ENCODE results near the gene ABCD2. TPM values are rescaled to one million over a fixed set of nuclear protein-coding genes. Genes with fewer than 3 reads are reported as not detected.

Gene ABCD2
- total RNA-seq, 4 donors from 2014 or later: 0.07 to 0.20 (median 0.10) TPM; not detected in 1

DNA sequence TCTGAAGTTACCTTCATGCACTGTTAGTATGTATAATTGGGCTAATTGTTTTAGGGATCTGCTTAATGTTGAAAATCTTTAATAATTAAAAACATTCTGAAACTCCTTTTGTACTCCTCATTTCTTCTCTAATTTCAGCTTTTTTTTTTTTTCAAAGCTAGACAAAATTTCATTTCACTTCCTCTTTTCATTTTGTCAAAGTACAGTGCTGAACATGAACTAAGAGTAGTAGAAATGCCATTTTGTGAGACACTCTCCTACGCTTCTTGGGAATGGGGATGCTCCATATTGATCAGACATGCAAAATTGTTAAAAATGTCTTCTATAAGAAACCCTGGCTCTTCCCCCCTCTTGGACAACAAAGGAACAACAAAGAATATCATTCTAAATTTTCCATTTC lies 1.7 kb downstream of the ABCD2 start:
- Histone ChIP-seq H3K4me1 (peaks cover 10 to 16% of the 10 kb centered on the region in 2 donors), H3K27ac (no peak overlapping the region), H3K9me3 (no peaks in the 10 kb centered on the region), H3K36me3 (no peaks in the 10 kb centered on the region), H3K4me3 (no peak overlapping the region), H3K27me3 (no peaks in the 10 kb centered on the region)
- intact Hi-C loops (cut with DNase I; ENCODE audit: low total_unique reads) (no loop called here), in situ Hi-C loops (cut with MboI; ENCODE audit: low sequenced_read_pairs in 4 of 4) (no loop called here)
- ATAC-seq: no peak
- TF ChIP-seq POLR2A (IDR thresholded peaks at IDR 0.05): no peak
- TF ChIP-seq, protein P1, sequence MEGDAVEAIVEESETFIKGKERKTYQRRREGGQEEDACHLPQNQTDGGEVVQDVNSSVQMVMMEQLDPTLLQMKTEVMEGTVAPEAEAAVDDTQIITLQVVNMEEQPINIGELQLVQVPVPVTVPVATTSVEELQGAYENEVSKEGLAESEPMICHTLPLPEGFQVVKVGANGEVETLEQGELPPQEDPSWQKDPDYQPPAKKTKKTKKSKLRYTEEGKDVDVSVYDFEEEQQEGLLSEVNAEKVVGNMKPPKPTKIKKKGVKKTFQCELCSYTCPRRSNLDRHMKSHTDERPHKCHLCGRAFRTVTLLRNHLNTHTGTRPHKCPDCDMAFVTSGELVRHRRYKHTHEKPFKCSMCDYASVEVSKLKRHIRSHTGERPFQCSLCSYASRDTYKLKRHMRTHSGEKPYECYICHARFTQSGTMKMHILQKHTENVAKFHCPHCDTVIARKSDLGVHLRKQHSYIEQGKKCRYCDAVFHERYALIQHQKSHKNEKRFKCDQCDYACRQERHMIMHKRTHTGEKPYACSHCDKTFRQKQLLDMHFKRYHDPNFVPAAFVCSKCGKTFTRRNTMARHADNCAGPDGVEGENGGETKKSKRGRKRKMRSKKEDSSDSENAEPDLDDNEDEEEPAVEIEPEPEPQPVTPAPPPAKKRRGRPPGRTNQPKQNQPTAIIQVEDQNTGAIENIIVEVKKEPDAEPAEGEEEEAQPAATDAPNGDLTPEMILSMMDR (IDR thresholded peaks at IDR 0.05 in 4 of 5, conservative IDR thresholded peaks at IDR 0.05 in 1 of 5): no peak
- DNase-seq: no peak

DNA sequence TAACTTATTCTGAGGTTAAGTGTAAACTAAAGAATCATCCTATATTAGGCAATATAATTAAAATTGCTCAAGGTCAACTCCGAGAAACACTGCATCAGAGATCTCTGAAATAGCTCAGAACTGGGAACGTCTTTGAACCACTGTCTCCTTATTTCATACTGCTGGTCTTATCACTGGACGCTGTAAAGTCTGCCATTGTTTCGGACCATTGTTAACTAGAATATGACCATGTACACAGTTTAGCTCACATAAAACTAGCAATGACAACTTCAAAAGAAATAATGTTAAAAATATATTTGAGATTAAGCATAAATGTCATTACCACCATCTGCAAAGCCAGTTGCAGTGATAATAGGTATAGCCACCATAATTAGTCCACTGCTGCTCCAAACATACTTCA lies 2.9 kb downstream of the ABCD2 start:
- Histone ChIP-seq H3K4me3 (no peak overlapping the region), H3K4me1 (peaks cover 10 to 16% of the 10 kb centered on the region in 2 donors), H3K9me3 (no peaks in the 10 kb centered on the region), H3K27me3 (no peaks in the 10 kb centered on the region), H3K36me3 (no peaks in the 10 kb centered on the region), H3K27ac (no peak overlapping the region)
- ATAC-seq (no peak), DNase-seq (no peak)
- intact Hi-C loops (cut with DNase I; ENCODE audit: low total_unique reads): no loop called here
- in situ Hi-C loops (cut with MboI; ENCODE audit: low sequenced_read_pairs in 4 of 4): no loop called here
- TF ChIP-seq, protein P1 (IDR thresholded peaks at IDR 0.05 in 4 of 5, conservative IDR thresholded peaks at IDR 0.05 in 1 of 5): no peak
- TF ChIP-seq POLR2A (IDR thresholded peaks at IDR 0.05): no peak

DNA sequence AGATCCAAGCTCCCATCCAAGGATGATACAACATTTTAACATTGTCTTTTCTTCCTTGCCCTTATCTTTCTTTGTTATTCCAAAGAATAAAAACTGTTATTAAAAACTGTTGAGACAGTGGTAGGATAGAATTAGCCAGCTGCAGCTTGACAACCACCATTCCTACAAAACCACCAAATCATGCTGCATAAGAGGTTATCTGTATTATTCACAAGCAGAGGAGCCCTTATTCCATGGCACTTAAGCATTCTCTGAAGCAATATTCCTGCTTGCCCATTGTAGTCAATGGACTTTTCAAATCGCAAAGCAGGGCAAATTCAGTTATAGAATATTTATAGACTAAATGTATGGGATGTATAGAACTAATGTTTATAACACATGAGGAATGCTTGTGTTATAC lies 3.4 kb downstream of the ABCD2 start:
- no peak overlapping the region for H3K27ac ChIP-seq
- intact Hi-C loops (cut with DNase I; ENCODE audit: low total_unique reads): no loop called here
- in situ Hi-C loops (cut with MboI; ENCODE audit: low sequenced_read_pairs in 4 of 4): no loop called here

DNA sequence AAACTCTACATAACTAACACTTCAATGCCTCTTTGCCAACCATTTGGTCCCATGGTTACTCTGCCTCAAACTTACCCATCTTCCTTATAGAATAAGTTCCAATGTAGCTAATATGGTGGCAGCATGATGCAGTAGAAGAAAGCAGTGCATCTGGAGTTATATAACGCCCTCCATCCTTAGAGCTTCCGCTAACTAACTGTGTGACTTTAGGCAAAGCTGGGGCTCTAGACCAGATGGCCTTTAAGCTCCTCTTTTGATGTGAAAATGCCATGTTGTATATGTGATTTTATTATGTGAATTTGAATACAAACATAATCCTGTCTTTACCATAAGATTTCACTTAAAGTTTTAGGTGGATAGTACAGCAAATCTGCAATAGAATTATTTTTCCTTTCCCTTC lies 6.1 kb downstream of the ABCD2 start:
- no peak overlapping the region for H3K27ac ChIP-seq

More for the DNA sequence above, 3.4 kb downstream of the ABCD2 start:
- DNase-seq: no peak
- Histone ChIP-seq H3K27me3 (no peaks in the 10 kb centered on the region), H3K36me3 (no peaks in the 10 kb centered on the region), H3K9me3 (no peaks in the 10 kb centered on the region), H3K4me1 (peaks cover 10 to 16% of the 10 kb centered on the region in 2 donors), H3K4me3 (no peak overlapping the region)
- TF ChIP-seq POLR2A (IDR thresholded peaks at IDR 0.05): no peak
- TF ChIP-seq, protein P1 (IDR thresholded peaks at IDR 0.05 in 4 of 5, conservative IDR thresholded peaks at IDR 0.05 in 1 of 5): no peak
- no peak for ATAC-seq

More for the DNA sequence above, 6.1 kb downstream of the ABCD2 start:
- Histone ChIP-seq H3K9me3 (no peaks in the 10 kb centered on the region), H3K4me1 (peaks cover 0 to 4% of the 10 kb centered on the region in 2 donors), H3K36me3 (no peaks in the 10 kb centered on the region), H3K27me3 (no peaks in the 10 kb centered on the region), H3K4me3 (no peak overlapping the region)
- in situ Hi-C loops (cut with MboI; ENCODE audit: low sequenced_read_pairs in 4 of 4): no loop called here
- ATAC-seq (no peak), DNase-seq (no peak)
- intact Hi-C loops (cut with DNase I; ENCODE audit: low total_unique reads): no loop called here
- no peak for TF ChIP-seq POLR2A (IDR thresholded peaks at IDR 0.05)
- TF ChIP-seq, protein P1 (IDR thresholded peaks at IDR 0.05 in 4 of 5, conservative IDR thresholded peaks at IDR 0.05 in 1 of 5): no peak
